GM23248 (cell line): Measurements from ENCODE around the gene XAGE2. TPM values are rescaled to one million over a fixed set of nuclear protein-coding genes. Genes with fewer than 3 reads are reported as not detected.

Source experiments
- DNase-seq: peaks from one replicate; pipeline ENCODE4 v3.0.0-alpha.2; 2015
- H2AFZ ChIP-seq: fragments of 200-600 bp; sonication (generic); 2 replicates; pipeline ENCODE4 v1.6.1; 2016; ENCODE audit warnings: antibody characterized with exemption
- H3F3A ChIP-seq: fragments of 200-600 bp; sonication (generic); 2 replicates; pipeline ENCODE4 v1.6.1; 2016; ENCODE audit warnings: mild to moderate bottlenecking, antibody characterized with exemption, mixed run types; ENCODE audit not compliant: insufficient read depth
- H3K27ac ChIP-seq: fragments of 200-600 bp; sonication (generic); 2 replicates; pipeline ENCODE4 v1.5.1; 2016; ENCODE audit warnings: mild to moderate bottlenecking
- H3K27me3 ChIP-seq: fragments of 200-600 bp; sonication (generic); replicated peaks from 2 replicates; pipeline ENCODE4 v1.6.1; 2016; ENCODE audit warnings: mild to moderate bottlenecking; ENCODE audit not compliant: insufficient read depth
- H3K36me3 ChIP-seq: fragments of 200-600 bp; sonication (generic); 2 replicates; pipeline ENCODE4 v1.6.1; 2016; ENCODE audit warnings: low read depth, mild to moderate bottlenecking
- H3K4me1 ChIP-seq: fragments of 200-600 bp; sonication (generic); 2 replicates; pipeline ENCODE4 v1.6.1; 2016; ENCODE audit warnings: mild to moderate bottlenecking; ENCODE audit not compliant: insufficient read depth
- H3K4me2 ChIP-seq: fragments of 200-600 bp; sonication (generic); one replicate; pipeline ENCODE4 v1.6.1; 2016; ENCODE audit warnings: mild to moderate bottlenecking; ENCODE audit not compliant: unreplicated experiment
- H3K4me3 ChIP-seq: fragments of 200-600 bp; sonication (generic); 2 replicates; pipeline ENCODE4 v1.5.1; 2016; ENCODE audit warnings: mild to moderate bottlenecking
- H3K79me2 ChIP-seq: fragments of 200-600 bp; sonication (generic); 2 replicates; pipeline ENCODE4 v1.6.1; 2016; ENCODE audit warnings: mild to moderate bottlenecking; ENCODE audit not compliant: insufficient read depth
- H3K9ac ChIP-seq: fragments of 200-600 bp; sonication (generic); 2 replicates; pipeline ENCODE4 v1.6.1; 2016; ENCODE audit warnings: mild to moderate bottlenecking
- H3K9me2 ChIP-seq: fragments of 200-600 bp; sonication (generic); 2 replicates; pipeline ENCODE4 v1.6.1; 2016; ENCODE audit warnings: mixed run types, mild to moderate bottlenecking, moderate library complexity; ENCODE audit not compliant: insufficient read depth
- H3K9me3 ChIP-seq: fragments of 200-600 bp; sonication (generic); one replicate; pipeline ENCODE4 v1.6.1; 2017; ENCODE audit warnings: low read depth
- H4K20me1 ChIP-seq: fragments of 200-600 bp; sonication (generic); 2 replicates; pipeline ENCODE4 v1.6.0; 2016; ENCODE audit not compliant: insufficient read depth
- EZH2 ChIP-seq: fragments of 200-600 bp; sonication (generic); IDR thresholded peaks from 2 replicates; pipeline ENCODE4 v1.6.1; 2018; ENCODE audit warnings: antibody characterized with exemption, mild to moderate bottlenecking; ENCODE audit not compliant: insufficient read depth, poor library complexity, severe bottlenecking
- EZH2phosphoT487 ChIP-seq: fragments of 200-600 bp; sonication (generic); IDR thresholded peaks from 2 replicates; pipeline ENCODE4 v1.6.1; 2018; ENCODE audit warnings: antibody characterized with exemption, moderate library complexity, mild to moderate bottlenecking, low read depth; ENCODE audit not compliant: insufficient read depth
- WGBS, 2 experiments: methylation state at CpG; one replicate each; pipeline ENCODE4 v1.1.6; 2015 to 2017; ENCODE audit warnings: low lambda C conversion rate in 2 of 2, low coverage in 1 of 2; ENCODE audit errors: missing lambda C conversion rate in 2 of 2; 5-methylcytosine and 5-hydroxymethylcytosine counted together
- in situ Hi-C: fragments of 300-500 bp; cut with MboI; formaldehyde crosslinking; loops from 2 replicates; pipeline ENCODE4 v1.15.0; 2020
- polyA plus RNA-seq: library from polyadenylated mRNA; unstranded; fragments of >200 nt; fragmentation: Nextera tagmentation; extraction: Ambion mirVana; gene quantifications from 2 replicates; pipeline ENCODE4 v1.2.1, GENCODE V29; 2016
- total RNA-seq: library from RNA; depleted of rRNA; stranded (reverse); fragments of >200 nt; shearing (Covaris generic); gene quantifications from 2 replicates; pipeline ENCODE4 v1.2.3, GENCODE V29; 2014

XAGE2 gene
- total and polyA plus RNA-seq, 2 experiments from 2014 or later: not detected

DNA sequence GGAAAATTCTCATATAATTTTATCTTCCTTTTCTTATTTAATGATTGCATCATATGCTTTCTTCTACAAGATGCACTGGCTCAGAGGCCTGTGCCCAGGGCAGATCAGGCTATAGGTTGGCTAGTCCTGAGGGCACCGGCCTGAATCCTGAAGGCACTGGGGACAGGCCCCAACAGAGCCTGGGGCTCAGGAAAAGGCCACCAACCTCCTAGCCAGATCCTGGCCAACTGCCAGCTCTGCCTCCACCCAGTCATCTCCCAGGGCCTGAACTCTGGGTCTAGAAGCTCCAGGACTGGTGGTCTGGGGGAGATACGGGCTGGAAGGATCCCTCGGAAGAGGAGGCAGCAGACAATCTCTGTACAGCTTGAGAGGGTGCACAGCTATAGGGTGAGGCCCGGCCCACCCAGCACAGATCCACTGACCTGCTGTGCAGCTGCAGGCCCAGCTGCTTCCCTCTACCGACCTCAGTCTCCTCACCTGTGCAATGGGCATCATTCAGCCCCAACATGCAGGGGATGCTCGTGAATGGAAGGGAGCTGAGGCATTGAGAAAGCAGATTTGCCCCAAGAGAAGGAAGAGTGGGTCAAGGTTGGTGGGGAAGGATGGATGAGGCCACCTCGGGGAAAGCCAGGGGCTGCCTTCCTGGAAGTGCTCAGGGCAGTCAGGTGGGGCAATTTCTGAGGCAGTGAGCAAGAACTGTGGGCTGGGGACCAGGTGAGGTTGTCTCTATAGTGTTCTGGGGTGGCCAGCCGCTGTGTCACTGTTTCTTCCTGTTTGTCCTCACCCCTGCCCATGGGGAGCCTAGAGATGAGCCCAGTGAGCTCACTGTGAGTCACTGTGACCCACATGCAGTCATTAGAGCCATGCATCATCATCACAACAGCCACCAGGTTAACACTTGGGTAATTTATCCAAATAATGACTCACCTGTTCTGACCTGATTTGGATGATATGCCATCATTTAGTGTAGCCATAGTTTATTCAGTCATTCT lies 22.4 kb upstream of the XAGE2 start:
- DNase-seq: peak; percentile 49
- Histone ChIP-seq H3K27me3 (no peaks in the 10 kb centered on the region), H3K9ac (no peak overlapping the region), H4K20me1 (no peaks in the 10 kb centered on the region), H3K4me1 (no peaks in the 10 kb centered on the region), H3K9me3 (no peaks in the 10 kb centered on the region), H3K27ac (no peak overlapping the region), H3F3A (no peaks in the 10 kb centered on the region), H2AFZ (no peak overlapping the region), H3K4me3 (no peak overlapping the region), H3K9me2 (no peaks in the 10 kb centered on the region), H3K79me2 (no peaks in the 10 kb centered on the region), H3K36me3 (no peaks in the 10 kb centered on the region), H3K4me2 (no peak overlapping the region)
- in situ Hi-C loops: loop anchor here (25.0 kb wide), 1 partner anchor 216 kb away; no protein-coding TSS in a partner anchor
- TF ChIP-seq EZH2: no peak
- TF ChIP-seq EZH2phosphoT487: no peak
- 87 to 91% methylated on average over 5 of the region's 8 CpGs for WGBS, 2 experiments

DNA sequence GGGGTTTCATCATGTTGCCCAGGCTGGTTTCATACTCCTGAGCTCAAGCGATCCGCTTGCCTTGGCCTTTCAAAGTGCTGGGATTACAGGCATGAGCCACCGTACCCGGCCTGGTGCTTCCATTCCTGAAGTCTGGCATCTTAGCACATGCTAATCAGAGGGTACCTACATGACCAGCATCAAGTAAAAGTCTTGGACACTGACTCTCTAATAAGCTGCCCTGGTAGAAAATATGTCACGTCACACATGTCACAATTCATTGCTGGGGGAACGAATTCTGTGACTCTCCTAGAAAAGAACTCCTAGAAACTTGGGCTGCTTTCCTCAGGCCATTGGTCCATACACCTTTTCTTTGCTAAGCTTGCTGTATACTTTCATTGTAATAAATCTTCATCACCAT lies 19.1 kb upstream of the XAGE2 start:
- Histone ChIP-seq H3K79me2 (no peaks in the 10 kb centered on the region), H4K20me1 (no peaks in the 10 kb centered on the region), H3K27me3 (no peaks in the 10 kb centered on the region), H3K36me3 (no peaks in the 10 kb centered on the region), H3K4me2 (no peak overlapping the region), H3K4me1 (no peaks in the 10 kb centered on the region), H3K9me3 (no peaks in the 10 kb centered on the region), H3K9me2 (no peaks in the 10 kb centered on the region), H3K4me3 (no peak overlapping the region), H3F3A (no peaks in the 10 kb centered on the region), H2AFZ (no peak overlapping the region), H3K27ac (no peak overlapping the region), H3K9ac (no peak overlapping the region)
- TF ChIP-seq EZH2 (no peak), EZH2phosphoT487 (no peak)
- in situ Hi-C loops: loop anchor here (25.0 kb wide), 1 partner anchor 213 kb away; no protein-coding TSS in a partner anchor
- WGBS, 2 experiments: 70 to 75% methylated on average over 6 of the region's 6 CpGs
- no peak for DNase-seq

DNA sequence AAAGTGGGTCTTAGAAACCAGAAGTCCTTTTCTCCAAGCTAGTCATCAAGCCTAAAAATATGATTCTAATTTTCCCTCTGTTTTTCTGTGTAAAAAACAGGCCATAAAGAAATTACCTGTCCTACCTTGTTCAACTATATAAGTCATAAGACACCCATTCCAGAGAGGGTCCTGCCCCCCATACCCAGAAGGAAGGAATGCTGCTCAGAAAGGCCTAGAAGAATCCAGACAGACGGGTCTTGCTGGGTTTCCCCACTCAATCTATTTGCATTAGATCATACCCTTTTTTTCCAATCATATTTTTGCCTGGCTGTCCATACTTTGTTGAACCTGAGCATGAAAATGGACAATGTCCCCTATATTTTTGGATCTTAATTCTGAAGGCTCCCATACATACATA lies 16.3 kb upstream of the XAGE2 start:
- WGBS, 2 experiments: 0% methylated on average over 1 of the region's 1 CpG
- in situ Hi-C loops: no loop called here
- Histone ChIP-seq H3K4me1 (no peaks in the 10 kb centered on the region), H3K4me3 (no peak overlapping the region), H3K27me3 (no peaks in the 10 kb centered on the region), H3K9me2 (no peaks in the 10 kb centered on the region), H3K79me2 (no peaks in the 10 kb centered on the region), H3F3A (no peaks in the 10 kb centered on the region), H3K9me3 (no peaks in the 10 kb centered on the region), H3K4me2 (no peak overlapping the region), H3K9ac (no peak overlapping the region), H4K20me1 (no peaks in the 10 kb centered on the region), H2AFZ (no peak overlapping the region), H3K36me3 (no peaks in the 10 kb centered on the region), H3K27ac (no peak overlapping the region)
- DNase-seq: no peak
- no peak for TF ChIP-seq EZH2
- TF ChIP-seq EZH2phosphoT487: no peak

DNA sequence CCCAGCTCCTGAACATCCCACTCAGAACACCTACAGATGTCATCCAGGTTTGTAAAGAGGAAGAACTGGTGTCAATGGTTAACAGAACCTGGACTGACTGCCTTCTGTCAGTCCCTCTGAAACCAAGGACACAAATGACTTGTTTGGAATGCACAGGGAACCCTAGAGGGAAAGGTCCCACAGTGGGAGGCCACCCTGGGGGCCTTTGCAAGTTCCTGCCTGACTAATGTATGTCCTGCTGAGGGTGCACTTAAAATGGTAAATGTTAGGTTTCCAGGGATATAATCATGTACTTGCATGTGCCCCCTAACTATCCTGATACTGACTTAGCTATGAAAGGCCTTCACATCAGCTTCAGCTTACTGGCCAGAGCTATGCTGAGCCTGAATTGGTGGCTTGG lies 15.0 kb upstream of the XAGE2 start:
- Histone ChIP-seq H3K79me2 (no peaks in the 10 kb centered on the region), H3K4me3 (no peak overlapping the region), H3K4me1 (no peaks in the 10 kb centered on the region), H4K20me1 (no peaks in the 10 kb centered on the region), H3K27ac (no peak overlapping the region), H3K9me2 (no peaks in the 10 kb centered on the region), H3K36me3 (no peaks in the 10 kb centered on the region), H3K9me3 (no peaks in the 10 kb centered on the region), H2AFZ (no peak overlapping the region), H3F3A (no peaks in the 10 kb centered on the region), H3K27me3 (no peaks in the 10 kb centered on the region), H3K9ac (no peak overlapping the region), H3K4me2 (no peak overlapping the region)
- DNase-seq: no peak
- in situ Hi-C loops: no loop called here
- no peak for TF ChIP-seq EZH2phosphoT487
- no peak for TF ChIP-seq EZH2

DNA sequence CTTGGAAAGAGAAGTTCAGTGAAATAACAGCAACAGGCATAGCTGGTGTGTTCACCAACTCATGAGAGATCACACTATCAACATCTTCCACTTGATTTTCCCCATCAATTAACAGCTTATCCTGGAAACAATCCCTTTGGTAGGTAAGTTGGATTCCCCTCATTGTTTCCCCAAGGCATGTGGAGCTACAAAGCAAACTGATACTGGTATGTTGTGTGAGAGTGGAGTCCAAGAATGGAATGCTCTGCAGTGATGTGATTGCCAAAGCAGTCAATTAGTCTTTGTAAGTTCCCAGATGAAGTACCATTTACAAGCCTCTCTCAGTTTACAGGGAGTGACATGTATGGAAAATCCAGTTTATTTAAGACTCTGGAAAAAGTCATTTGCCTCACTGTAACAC lies 13.7 kb upstream of the XAGE2 start:
- in situ Hi-C loops: no loop called here
- no peak for TF ChIP-seq EZH2phosphoT487
- TF ChIP-seq EZH2: no peak
- H3K9me2 ChIP-seq: no peaks in the 10 kb centered on the region
- DNase-seq: no peak
- no peaks in the 10 kb centered on the region for H3K36me3 ChIP-seq
- no peak overlapping the region for H3K4me2 ChIP-seq
- no peaks in the 10 kb centered on the region for H3K4me1 ChIP-seq
- H3K27ac ChIP-seq: no peak overlapping the region
- H2AFZ ChIP-seq: no peak overlapping the region
- H4K20me1 ChIP-seq: no peaks in the 10 kb centered on the region
- no peak overlapping the region for H3K9ac ChIP-seq
- H3K4me3 ChIP-seq: no peak overlapping the region
- H3K9me3 ChIP-seq: no peaks in the 10 kb centered on the region
- no peaks in the 10 kb centered on the region for H3F3A ChIP-seq
- no peaks in the 10 kb centered on the region for H3K27me3 ChIP-seq
- no peaks in the 10 kb centered on the region for H3K79me2 ChIP-seq
